Vagina (tissue), 2 donors: ENCODE data around the gene PLCB1.

Source experiments
- POLR2A ChIP-seq, 2 donors: fragments of 450-650 bp; IDR thresholded peaks; one replicate each; pipeline ENCODE4 v1.6.1; 2017; ENCODE audit warnings: antibody characterized with exemption in 2 of 2, mild to moderate bottlenecking in 2 of 2, moderate library complexity in 2 of 2
- POLR2AphosphoS5 ChIP-seq, 2 donors: sonication (generic); formaldehyde crosslinking; IDR thresholded peaks; one replicate each; pipeline ENCODE4 v1.9.0; 2017; ENCODE audit warnings: antibody characterized with exemption in 2 of 2, mild to moderate bottlenecking in 2 of 2, low read depth in 1 of 2; ENCODE audit not compliant: insufficient read depth in 1 of 2
- TF ChIP-seq, protein P1 (sequence below), 3 experiments: fragments of 450-650 bp in 2 of 3; fragments of 200-600 bp in 1 of 3; sonication (generic) in 1 of 3; IDR thresholded peaks; one replicate each; pipeline ENCODE4 v1.5.1; 2017 to 2019; ENCODE audit warnings: antibody characterized with exemption in 3 of 3, mild to moderate bottlenecking in 2 of 3, moderate library complexity in 2 of 3

DNA sequence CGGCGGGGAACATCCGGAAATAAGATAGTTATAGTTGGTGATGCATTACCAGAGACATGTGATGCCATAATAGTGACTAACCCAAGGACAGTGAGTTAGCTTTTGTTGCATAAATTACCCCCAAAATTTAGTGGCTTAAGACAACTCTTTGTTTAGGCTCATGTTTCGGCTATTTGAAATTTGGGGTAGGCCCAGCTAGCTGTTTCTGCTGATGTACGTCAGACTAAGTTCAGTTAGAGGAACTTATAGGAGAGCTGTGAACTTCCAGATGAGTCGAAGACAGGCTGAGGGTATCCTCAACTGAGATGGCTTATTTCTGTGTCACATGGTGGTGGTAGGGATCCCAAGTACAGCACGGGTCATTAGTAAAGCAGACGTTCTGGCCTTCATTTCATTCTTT lies 366.5 kb downstream of the PLCB1 start:
- no peak for TF ChIP-seq POLR2AphosphoS5 (IDR thresholded peaks at IDR 0.05; ENCODE audit: insufficient read depth in 1 of 2, low read depth in 1 of 2)
- TF ChIP-seq POLR2A (IDR thresholded peaks at IDR 0.05): no peak
- TF ChIP-seq, protein P1, sequence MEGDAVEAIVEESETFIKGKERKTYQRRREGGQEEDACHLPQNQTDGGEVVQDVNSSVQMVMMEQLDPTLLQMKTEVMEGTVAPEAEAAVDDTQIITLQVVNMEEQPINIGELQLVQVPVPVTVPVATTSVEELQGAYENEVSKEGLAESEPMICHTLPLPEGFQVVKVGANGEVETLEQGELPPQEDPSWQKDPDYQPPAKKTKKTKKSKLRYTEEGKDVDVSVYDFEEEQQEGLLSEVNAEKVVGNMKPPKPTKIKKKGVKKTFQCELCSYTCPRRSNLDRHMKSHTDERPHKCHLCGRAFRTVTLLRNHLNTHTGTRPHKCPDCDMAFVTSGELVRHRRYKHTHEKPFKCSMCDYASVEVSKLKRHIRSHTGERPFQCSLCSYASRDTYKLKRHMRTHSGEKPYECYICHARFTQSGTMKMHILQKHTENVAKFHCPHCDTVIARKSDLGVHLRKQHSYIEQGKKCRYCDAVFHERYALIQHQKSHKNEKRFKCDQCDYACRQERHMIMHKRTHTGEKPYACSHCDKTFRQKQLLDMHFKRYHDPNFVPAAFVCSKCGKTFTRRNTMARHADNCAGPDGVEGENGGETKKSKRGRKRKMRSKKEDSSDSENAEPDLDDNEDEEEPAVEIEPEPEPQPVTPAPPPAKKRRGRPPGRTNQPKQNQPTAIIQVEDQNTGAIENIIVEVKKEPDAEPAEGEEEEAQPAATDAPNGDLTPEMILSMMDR (IDR thresholded peaks at IDR 0.05): no peak
